ENCODE data around the gene WDR27. TPM values are rescaled to one million over a fixed set of nuclear protein-coding genes. Genes with fewer than 3 reads are reported as not detected.

The WDR27 gene
- polyA plus RNA-seq, 1 donor from 2014 or later: 35.8 TPM

DNA sequence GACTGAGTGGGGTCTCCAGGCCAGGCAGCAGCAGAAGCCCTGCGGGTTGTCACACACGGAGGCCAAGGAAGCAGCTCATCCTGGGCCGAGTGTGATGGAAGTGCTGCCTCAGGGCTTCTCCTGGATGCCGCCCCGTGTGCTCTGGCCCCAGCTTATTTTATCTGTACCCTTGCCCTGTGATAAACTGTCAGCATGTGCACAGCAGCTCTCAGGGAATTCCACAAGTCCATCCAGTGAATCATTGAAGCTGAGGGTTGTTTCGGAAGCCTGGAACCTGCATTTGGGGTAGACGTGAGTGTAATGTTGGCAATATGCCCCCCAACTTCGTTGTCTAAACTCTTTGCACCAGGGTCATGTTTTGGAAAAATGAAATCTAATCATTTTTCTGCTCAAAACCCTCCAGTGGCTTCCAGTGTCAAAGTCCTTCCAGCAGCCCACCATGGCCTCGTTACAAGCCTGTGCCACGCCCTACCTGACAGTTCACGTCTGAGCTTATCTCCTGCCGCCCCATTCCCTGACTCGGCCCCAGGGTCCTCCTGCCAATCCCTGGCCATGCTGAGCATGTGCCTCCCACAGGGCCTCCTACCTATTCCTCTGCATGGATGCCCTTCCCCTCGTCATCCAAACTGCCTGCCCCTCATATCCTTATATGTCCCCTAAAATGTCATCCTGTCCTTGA lies 280.1 kb downstream of the WDR27 start:
- no peak overlapping the region for H3K9ac ChIP-seq (ENCODE audit: low read length)
- H3K27me3 ChIP-seq (ENCODE audit: insufficient read depth, low read depth, low read length): no peaks in the 10 kb centered on the region
- H3K4me2 ChIP-seq (ENCODE audit: low read length): no peak overlapping the region
- H3K9me3 ChIP-seq (ENCODE audit: low read length): no peaks in the 10 kb centered on the region
- no peak overlapping the region for H3K4me3 ChIP-seq (ENCODE audit: low read length)
- no peaks in the 10 kb centered on the region for H3K36me3 ChIP-seq (ENCODE audit: insufficient read depth, low read length)
- no peak overlapping the region for H2AFZ ChIP-seq (ENCODE audit: low read depth, low read length)
- H3K27ac ChIP-seq (ENCODE audit: low read length): no peak overlapping the region
- H3K9me2 ChIP-seq (ENCODE audit: insufficient read depth, low read length): no peaks in the 10 kb centered on the region
- no peaks in the 10 kb centered on the region for H4K20me1 ChIP-seq (ENCODE audit: insufficient read depth)
- no peak for TF ChIP-seq SMC3 (conservative IDR thresholded peaks at IDR 0.05; ENCODE audit: poor library complexity)
- TF ChIP-seq POLR2AphosphoS5 (IDR thresholded peaks at IDR 0.05): no peak
- no peak for TF ChIP-seq TAF1 (IDR thresholded peaks at IDR 0.05; ENCODE audit: low read depth)
- no peak for TF ChIP-seq EP300 (conservative IDR thresholded peaks at IDR 0.05; ENCODE audit: poor library complexity, severe bottlenecking)
- TF ChIP-seq, protein P1, sequence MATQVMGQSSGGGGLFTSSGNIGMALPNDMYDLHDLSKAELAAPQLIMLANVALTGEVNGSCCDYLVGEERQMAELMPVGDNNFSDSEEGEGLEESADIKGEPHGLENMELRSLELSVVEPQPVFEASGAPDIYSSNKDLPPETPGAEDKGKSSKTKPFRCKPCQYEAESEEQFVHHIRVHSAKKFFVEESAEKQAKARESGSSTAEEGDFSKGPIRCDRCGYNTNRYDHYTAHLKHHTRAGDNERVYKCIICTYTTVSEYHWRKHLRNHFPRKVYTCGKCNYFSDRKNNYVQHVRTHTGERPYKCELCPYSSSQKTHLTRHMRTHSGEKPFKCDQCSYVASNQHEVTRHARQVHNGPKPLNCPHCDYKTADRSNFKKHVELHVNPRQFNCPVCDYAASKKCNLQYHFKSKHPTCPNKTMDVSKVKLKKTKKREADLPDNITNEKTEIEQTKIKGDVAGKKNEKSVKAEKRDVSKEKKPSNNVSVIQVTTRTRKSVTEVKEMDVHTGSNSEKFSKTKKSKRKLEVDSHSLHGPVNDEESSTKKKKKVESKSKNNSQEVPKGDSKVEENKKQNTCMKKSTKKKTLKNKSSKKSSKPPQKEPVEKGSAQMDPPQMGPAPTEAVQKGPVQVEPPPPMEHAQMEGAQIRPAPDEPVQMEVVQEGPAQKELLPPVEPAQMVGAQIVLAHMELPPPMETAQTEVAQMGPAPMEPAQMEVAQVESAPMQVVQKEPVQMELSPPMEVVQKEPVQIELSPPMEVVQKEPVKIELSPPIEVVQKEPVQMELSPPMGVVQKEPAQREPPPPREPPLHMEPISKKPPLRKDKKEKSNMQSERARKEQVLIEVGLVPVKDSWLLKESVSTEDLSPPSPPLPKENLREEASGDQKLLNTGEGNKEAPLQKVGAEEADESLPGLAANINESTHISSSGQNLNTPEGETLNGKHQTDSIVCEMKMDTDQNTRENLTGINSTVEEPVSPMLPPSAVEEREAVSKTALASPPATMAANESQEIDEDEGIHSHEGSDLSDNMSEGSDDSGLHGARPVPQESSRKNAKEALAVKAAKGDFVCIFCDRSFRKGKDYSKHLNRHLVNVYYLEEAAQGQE (IDR thresholded peaks at IDR 0.05; ENCODE audit: borderline replicate concordance): no peak
- no peak for TF ChIP-seq RAD21 (conservative IDR thresholded peaks at IDR 0.05)
- TF ChIP-seq EZH2 (IDR thresholded peaks at IDR 0.05; ENCODE audit: borderline replicate concordance, insufficient read depth, low read length, poor library complexity, severe bottlenecking): no peak
- TF ChIP-seq, protein P2, sequence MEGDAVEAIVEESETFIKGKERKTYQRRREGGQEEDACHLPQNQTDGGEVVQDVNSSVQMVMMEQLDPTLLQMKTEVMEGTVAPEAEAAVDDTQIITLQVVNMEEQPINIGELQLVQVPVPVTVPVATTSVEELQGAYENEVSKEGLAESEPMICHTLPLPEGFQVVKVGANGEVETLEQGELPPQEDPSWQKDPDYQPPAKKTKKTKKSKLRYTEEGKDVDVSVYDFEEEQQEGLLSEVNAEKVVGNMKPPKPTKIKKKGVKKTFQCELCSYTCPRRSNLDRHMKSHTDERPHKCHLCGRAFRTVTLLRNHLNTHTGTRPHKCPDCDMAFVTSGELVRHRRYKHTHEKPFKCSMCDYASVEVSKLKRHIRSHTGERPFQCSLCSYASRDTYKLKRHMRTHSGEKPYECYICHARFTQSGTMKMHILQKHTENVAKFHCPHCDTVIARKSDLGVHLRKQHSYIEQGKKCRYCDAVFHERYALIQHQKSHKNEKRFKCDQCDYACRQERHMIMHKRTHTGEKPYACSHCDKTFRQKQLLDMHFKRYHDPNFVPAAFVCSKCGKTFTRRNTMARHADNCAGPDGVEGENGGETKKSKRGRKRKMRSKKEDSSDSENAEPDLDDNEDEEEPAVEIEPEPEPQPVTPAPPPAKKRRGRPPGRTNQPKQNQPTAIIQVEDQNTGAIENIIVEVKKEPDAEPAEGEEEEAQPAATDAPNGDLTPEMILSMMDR (IDR thresholded peaks at IDR 0.05; ENCODE audit: poor library complexity, severe bottlenecking): no peak
- no peak for TF ChIP-seq MXI1 (conservative IDR thresholded peaks at IDR 0.05; ENCODE audit: poor library complexity, severe bottlenecking)
- H3K79me2 ChIP-seq (replicated peaks; ENCODE audit: insufficient read depth, low read length): no peaks in the 10 kb centered on the region
- no peaks in the 10 kb centered on the region for H3F3A ChIP-seq (ENCODE audit: insufficient read depth, low read length, poor library complexity, severe bottlenecking)

DNA sequence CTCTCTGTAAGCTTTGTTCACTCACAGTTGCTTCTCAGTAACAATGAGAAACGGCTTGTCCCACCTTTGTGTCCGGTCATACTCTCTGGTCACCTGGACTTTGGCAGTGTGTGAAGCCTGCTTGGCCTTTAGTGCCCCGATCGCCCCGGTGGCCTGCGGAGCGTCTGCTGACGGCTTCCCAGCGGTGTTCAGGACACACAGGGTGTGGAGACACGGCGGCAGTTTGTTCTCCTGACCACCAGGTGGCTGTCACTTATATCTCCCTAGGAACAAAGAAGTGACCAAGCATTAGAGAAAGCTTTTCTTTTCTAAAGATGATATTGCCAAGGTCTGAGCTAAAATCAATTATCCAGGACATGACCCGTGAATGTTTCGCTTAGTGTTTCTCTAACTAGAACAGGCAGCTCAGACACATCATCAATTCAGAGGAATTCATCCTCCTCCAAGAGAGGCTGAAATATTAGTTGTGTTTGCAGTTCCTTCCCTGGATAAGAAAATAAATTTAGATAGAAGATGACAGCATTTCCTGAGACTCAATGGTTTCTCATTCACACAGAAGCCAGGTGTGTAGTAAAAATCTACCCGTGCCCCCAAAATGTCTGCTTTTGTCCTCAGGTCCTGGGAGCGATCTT lies 280.8 kb downstream of the WDR27 start:
- Histone ChIP-seq H3K4me3 (ENCODE audit: low read length) (no peak overlapping the region), H3F3A (ENCODE audit: insufficient read depth, low read length, poor library complexity, severe bottlenecking) (no peaks in the 10 kb centered on the region), H2AFZ (ENCODE audit: low read depth, low read length) (no peak overlapping the region), H3K27ac (ENCODE audit: low read length) (no peak overlapping the region), H3K9me3 (ENCODE audit: low read length) (no peaks in the 10 kb centered on the region), H4K20me1 (ENCODE audit: insufficient read depth) (no peaks in the 10 kb centered on the region), H3K79me2 (replicated peaks; ENCODE audit: insufficient read depth, low read length) (no peaks in the 10 kb centered on the region), H3K27me3 (ENCODE audit: insufficient read depth, low read depth, low read length) (no peaks in the 10 kb centered on the region), H3K4me2 (ENCODE audit: low read length) (no peak overlapping the region), H3K9ac (ENCODE audit: low read length) (no peak overlapping the region), H3K36me3 (ENCODE audit: insufficient read depth, low read length) (no peaks in the 10 kb centered on the region), H3K9me2 (ENCODE audit: insufficient read depth, low read length) (no peaks in the 10 kb centered on the region)
- no peak for TF ChIP-seq MXI1 (conservative IDR thresholded peaks at IDR 0.05; ENCODE audit: poor library complexity, severe bottlenecking)

Measured in neural cell (in vitro differentiated cells).